Epidermal melanocyte (primary cell): ENCODE results near the gene PHACTR2.
"Not testable (repeated sequence)": the region's sequence is repeated elsewhere in the genome, so short reads cannot be mapped to it uniquely, and the experiment has no call there.

ENCODE experiments used
- DNase-seq: peaks from one replicate; pipeline ENCODE4 v3.0.0; 2011; ENCODE audit warnings: low spot score; ENCODE audit not compliant: insufficient read length

Gene PHACTR2

GRCh38 chr6:143806282-143807102, 128.7 kb downstream of the PHACTR2 start:
- no peak for DNase-seq

DNA sequence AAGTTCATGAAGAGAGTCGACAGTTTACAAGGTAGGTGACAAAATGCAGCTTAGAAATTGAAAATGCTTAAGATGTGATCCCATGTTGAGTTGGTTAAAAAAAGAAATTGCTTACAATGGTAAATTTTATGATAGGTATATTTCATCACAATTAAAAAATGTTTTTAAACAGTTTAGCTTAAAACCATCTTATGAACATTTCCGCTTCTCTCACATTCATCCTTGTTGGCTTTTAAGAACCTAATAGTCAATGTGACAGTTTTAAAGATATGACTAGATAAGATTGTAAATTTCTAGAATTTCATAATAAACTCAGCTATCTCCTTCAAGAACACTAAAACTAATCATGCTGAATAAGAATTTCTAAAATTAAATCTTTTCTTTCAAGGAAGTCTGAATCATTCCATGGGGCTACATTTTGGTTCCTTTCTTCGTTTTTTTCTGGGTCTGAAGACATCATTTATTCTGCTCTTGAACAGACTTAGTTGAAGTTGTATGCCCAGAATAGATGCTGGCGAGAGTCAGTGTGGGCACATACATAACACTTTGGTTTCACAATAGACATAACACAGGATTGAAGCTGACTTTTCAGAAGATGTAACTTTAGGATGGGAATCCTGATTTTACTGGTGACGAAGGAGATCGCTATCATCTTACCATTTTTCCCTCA, 129.5 kb downstream of the PHACTR2 start:
- no peak for DNase-seq

DNA sequence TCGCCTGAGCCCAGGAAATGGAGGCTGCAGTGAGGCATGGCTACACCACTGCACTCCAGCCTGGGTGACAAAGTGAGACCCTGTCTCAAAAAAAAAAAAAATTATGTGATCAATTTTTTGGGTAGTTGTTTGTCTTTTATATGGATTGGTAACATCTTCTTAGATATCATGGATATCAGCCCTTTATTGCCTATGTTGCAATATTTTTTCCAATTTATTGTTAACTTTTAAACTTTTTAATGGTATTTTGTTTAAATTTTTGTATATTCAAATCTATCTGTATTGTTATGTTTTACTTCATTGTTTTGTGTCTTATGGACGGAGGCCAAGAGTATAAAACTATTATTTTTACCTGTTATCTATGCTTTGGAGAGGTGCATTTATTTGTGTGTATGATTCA, 133.0 kb downstream of the PHACTR2 start:
- no peak for DNase-seq

DNA sequence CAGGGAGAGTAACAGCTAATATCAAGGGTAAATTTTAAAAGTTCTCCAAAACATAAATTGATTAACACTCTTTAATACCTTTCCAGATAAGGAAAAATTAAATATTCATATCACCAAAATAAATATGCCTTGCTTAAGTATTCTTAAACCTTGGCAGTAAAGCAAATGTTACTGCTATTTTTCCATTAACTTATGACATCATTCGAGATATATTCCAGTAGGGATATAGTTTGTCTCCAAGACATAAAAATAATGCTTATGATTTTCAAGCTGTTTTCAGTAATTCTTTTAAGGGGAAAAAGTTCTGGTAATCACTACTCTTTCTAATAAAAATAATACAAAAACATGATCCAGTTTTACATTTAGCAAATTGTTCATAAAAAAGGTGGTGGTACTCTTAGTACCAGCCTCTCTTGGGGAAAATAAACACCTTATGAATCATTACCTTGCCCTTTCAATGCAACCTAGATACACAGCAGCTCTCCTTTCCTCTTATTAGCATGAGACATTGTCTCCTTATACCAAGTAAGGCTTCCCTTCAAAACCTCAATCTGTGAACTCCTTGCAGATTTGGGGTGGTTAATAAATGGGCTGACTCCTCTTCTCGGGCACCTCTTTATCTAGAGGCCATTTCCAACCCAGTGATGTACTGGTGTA, 133.9 kb downstream of the PHACTR2 start:
- DNase-seq, result no peak

DNA sequence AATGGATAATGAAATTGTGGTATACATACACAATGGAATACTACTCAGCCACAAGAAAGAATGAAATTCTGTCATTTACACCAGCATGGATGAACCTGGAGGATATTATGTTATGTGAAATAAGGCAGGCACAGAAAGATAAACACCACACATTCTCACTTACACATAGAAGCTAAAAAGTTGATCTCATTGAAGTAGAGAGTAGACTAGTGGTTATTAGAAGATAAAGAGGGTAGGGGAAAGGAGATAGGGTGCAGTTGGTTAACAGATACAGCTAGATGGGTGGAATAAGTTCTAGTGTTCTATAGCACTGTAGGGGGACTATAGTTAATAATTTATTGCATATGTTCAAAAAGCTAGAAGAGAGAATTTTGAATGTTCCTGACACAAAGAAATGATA, 139.9 kb downstream of the PHACTR2 start:
- DNase-seq, result no peak

DNA sequence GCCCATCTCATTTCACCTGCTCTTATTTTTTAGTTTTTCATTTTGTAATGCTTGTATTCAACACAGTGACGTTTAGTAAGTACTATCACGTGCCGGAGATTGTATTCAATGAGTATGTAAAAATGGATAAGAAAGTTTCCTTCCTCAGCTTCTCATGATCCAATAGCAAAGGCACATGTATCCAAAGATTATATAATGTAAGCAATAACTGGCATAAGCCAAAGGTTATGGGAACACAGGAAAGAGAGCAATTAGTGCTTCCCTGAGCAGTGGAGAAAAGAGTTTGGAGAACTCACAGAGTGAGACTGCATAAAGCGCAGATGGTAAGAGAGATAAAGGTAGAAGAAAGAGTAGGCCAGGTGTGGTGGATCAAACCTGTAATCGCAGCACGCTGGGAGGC, 143.6 kb downstream of the PHACTR2 start:
- no peak for DNase-seq

- no peak for DNase-seq
Observed at GRCh38 chr6:143822584-143823024, 144.8 kb downstream of the PHACTR2 start.

GRCh38 chr6:143823548-143823947, 145.8 kb downstream of the PHACTR2 start:
- no peak for DNase-seq

DNA sequence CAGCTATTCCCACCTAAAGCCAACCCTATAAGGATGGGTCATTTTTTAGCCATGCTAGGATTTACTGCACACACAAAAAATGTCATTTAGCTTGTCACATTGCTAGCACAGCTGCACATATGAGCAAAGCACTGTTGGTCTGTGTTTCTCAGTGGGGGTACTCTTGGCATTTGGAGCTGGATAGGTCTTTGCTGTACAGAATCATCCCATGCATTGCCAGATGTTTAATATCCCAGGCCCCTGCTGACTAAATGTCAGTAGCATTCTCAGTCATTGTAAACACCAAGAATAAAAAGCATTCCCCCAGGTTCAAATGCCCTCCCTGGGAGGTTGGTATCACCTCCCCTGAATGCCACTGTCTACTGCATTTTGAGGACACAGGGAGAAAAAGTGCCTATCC, 150.8 kb downstream of the PHACTR2 start:
- DNase-seq, result no peak

DNA sequence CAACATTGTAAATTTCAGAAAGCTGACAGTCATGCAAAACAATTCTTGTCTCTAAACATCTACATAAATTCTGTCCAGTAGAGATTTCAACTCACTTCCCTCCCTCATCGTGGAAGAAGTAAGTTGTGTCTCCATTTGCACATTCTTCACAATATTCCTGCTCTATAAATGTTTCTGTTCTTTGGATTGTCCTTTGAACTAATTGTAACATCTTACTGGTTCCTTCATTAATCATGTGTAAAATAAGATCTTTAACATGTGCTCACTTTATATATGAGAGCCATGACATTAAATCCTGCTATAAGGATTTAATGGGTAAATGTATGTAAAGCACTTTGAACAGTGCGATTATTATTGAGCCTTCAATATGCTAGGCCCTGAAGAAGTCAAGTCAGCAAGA, 158.4 kb downstream of the PHACTR2 start:
- no peak for DNase-seq

GRCh38 chr6:143838395-143838794, 160.6 kb downstream of the PHACTR2 start:
- DNase-seq, result no peak

DNA sequence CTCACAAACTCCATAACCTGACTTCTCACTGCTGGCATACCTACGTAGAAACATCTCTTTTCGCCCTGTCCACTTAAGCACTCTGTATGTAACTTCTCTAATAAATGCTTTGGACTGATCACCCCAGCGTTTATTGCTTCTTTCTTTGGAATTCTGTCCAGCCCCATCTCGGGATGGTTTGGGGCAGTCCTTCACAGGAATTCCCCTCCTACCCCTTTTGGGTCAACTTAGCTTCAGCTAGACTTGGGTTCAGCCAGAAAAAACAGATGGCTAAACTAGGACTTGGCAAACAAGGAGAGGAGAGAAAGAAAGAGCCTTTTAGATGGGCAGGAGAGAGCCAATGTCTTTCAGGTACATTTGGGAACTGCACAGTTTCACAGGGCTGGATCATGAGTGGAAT, 161.4 kb downstream of the PHACTR2 start:
- DNase-seq, result no peak

- no peak for DNase-seq
Observed at GRCh38 chr6:143840595-143841265, 163.0 kb downstream of the PHACTR2 start.

DNA sequence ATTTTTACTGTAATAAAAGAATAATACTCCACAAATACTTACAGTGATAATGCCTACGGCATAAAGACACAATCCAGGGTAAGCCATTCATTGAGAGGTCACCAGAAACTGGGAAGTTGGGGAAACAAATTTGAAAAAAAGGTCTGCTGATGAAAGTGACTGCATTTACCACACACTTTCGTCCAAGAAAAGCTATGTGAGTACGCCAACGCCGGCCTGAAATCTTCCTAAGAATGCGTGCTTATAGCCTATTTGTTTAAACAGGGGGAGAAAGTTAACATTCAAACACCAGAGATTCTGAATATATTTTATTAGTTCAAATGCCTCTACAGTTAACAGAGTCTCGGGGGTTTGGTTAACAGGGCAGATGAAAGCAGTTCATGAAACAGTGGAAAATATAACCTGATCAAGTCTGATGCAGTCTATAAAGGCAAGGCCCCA, 164.7 kb downstream of the PHACTR2 start:
- DNase-seq, result peak; percentile 24

- peak; percentile 92 for DNase-seq
Observed at GRCh38 chr6:143842902-143843676, 165.3 kb downstream of the PHACTR2 start, which contains the start of gene LTV1. LTV1 (plus strand) TSS chr6:143843338; CDS start chr6:143843478, 140 bp downstream.

DNA sequence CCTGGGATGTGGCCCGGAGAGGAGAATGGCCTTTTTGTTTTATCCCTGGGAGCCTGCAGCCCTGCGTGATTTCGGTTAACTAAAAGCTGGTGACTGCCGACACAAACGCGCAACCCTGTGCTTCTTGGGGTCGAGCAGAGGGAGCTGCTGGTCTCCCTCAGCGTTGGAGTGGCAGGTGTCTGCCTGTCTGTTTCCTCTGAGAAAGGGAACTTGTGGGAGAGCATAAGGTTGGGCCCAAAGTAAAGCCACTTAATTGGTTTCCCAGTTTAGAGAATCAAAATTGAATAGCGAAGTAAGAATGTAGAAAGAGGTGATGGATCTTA, 165.9 kb downstream of the PHACTR2 start:
- no peak for DNase-seq

- no peak for DNase-seq
Observed at GRCh38 chr6:143844006-143844405, 166.2 kb downstream of the PHACTR2 start.

DNA sequence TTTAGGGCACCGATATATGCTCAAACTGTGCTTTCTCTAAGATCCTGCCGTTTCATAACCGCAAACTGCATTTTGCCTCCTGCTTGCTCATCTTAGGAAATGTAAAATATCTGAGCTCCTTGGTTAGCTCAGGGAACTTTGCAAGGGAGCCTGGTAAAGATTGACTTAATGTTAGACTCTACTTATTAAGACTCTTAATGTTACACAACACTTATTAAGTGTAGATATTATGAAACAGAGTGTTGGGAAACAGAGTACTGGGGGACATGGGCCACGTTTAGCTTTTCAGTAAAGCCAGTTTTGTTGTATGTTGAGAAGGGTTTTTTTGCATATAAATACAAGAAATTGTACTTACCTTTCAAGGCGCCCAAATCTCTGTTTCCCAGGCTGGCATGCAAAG, 167.3 kb downstream of the PHACTR2 start:
- no peak for DNase-seq

DNA sequence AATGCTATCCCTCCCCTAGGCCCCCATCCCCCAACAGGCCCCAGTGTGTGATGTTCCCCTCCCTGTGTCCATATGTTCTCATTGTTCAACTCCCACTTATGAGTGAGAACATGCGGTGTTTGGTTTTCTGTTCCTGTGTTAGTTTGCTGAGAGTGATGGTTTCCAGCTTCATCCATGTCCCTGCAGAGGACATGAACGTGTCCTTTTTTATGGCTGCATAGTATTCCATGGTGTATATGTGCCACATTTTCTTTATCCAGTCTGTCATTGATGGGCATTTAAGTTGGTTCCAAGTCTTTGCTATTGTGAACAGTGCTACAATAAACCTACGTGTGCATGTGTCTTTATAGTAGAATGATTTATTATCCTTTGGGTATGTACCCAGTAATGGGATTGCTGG, 173.9 kb downstream of the PHACTR2 start:
- not testable (repeated sequence) for DNase-seq

DNA sequence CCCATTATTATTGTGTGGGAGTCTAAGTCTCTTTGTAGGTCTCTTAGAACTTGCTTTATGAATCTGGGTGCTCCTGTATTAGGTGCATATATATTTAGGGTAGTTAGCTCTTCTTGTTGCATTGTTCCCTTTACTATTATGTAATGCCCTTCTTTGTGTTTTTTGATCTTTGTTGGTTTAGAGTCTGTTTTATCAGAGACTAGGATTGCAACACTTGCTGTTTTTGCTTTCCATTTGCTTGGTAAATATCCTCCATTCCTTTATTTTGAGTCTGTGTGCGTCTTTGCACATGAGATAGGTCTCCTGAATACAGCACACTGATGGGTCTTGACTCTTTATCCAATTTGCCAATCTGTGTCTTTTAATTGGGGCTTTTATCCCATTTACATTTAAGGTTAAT, 177.3 kb downstream of the PHACTR2 start:
- not testable (repeated sequence) for DNase-seq

DNA sequence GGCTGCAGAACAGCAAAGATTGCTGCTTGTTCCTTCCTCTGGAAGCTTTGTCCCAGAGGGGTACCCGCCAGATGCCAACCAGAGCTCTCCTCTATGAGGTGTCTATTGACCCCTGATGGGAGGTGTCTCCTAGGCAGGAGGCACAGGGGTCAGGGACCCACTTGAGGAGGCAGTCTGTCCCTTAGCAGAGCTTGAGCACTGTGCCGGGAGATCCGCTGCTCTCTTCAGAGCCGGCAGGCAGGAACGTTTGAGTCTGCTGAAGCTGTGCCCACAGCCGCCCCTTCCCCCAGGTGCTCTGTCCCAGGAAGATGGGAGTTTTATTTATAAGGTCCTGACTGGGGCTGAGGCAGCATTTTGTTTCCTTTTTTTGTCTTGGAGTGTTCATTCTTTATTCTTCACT, 179.0 kb downstream of the PHACTR2 start:
- not testable (repeated sequence) for DNase-seq
